CD8-positive, alpha-beta memory T cell (primary cell): ENCODE measurements around the gene POLR2F. TPM values are rescaled to one million over a fixed set of nuclear protein-coding genes. Genes with fewer than 3 reads are reported as not detected.
A peak's percentile ranks its signal among the peaks of the same experiment; 100 is the strongest.

Experiments used
- CTCF ChIA-PET: fragments of 350-600 bp; sonication (Branson Sonifier 250); formaldehyde crosslinking; loops from one replicate; lab custom pipeline; 2021; ENCODE audit warnings: antibody characterized with exemption; lab: Charles Lee
- POLR2A ChIA-PET: fragments of 350-600 bp; sonication (Branson Sonifier 250); formaldehyde crosslinking; loops from one replicate; lab custom pipeline; 2021; ENCODE audit warnings: antibody characterized with exemption; lab: Charles Lee
- DNase-seq, 5 donors: peaks; one replicate each; pipeline versions ENCODE4 v3.0.0 to v3.0.0-alpha.2; 2020 to 2022; ENCODE audit warnings: mixed read lengths in 1 of 5
- H3K27ac ChIP-seq: one replicate; pipeline ENCODE4 v1.7.0; 2013; ENCODE audit warnings: low read depth, mild to moderate bottlenecking, low read length, moderate library complexity
- H3K27me3 ChIP-seq: 2 replicates; pipeline ENCODE4 v1.7.0; 2013; ENCODE audit warnings: low read length, mild to moderate bottlenecking; ENCODE audit not compliant: insufficient read depth, poor library complexity, severe bottlenecking
- H3K36me3 ChIP-seq: 2 replicates; pipeline ENCODE4 v1.7.0; 2013; ENCODE audit warnings: mild to moderate bottlenecking, low read length, moderate library complexity; ENCODE audit not compliant: insufficient read depth
- H3K4me1 ChIP-seq: 2 replicates; pipeline ENCODE4 v1.7.0; 2013; ENCODE audit warnings: mild to moderate bottlenecking, low read length, moderate library complexity; ENCODE audit not compliant: insufficient read depth
- H3K4me3 ChIP-seq: 2 replicates; pipeline ENCODE4 v1.7.0; 2013; ENCODE audit warnings: mild to moderate bottlenecking, low read length
- H3K9me3 ChIP-seq: 2 replicates; pipeline ENCODE4 v1.7.0; 2013; ENCODE audit warnings: mild to moderate bottlenecking, low read length
- H3K27ac Mint-ChIP-seq, 8 donors: one replicate each; pipeline ENCODE4 v1.8.0; 2020 to 2021; ENCODE audit warnings: mixed read lengths in 8 of 8, mild to moderate bottlenecking in 6 of 8, inconsistent platforms in 3 of 8, moderate library complexity in 3 of 8
- H3K27me3 Mint-ChIP-seq, 2 donors: one replicate each; pipeline ENCODE4 v1.8.0; 2020 to 2021; ENCODE audit warnings: mixed read lengths in 2 of 2, mild to moderate bottlenecking in 1 of 2, moderate library complexity in 1 of 2
- H3K36me3 Mint-ChIP-seq, 3 donors: one replicate each; pipeline ENCODE4 v1.8.0; 2020 to 2021; ENCODE audit warnings: mixed read lengths in 3 of 3, inconsistent platforms in 1 of 3, mild to moderate bottlenecking in 1 of 3
- H3K4me1 Mint-ChIP-seq, 3 donors: one replicate each; pipeline ENCODE4 v1.8.0; 2020 to 2021; ENCODE audit warnings: mixed read lengths in 3 of 3, inconsistent platforms in 1 of 3, mild to moderate bottlenecking in 1 of 3
- H3K4me3 Mint-ChIP-seq, 7 donors: one replicate each; pipeline ENCODE4 v1.8.0; 2020 to 2021; ENCODE audit warnings: mixed read lengths in 7 of 7, mild to moderate bottlenecking in 6 of 7, moderate library complexity in 4 of 7, inconsistent platforms in 2 of 7
- H3K9me3 Mint-ChIP-seq, 5 donors: one replicate each; pipeline ENCODE4 v1.8.0; 2020 to 2022; ENCODE audit warnings: mixed read lengths in 5 of 5, mild to moderate bottlenecking in 3 of 5, moderate library complexity in 2 of 5, inconsistent platforms in 1 of 5
- polyA plus RNA-seq: library from polyadenylated mRNA; unstranded; fragments of 300-500 nt; fragmentation: Illumina TruSeq; gene quantifications from one replicate; pipeline ENCODE4 v1.2.3, GENCODE V29; 2021
- total RNA-seq, 2 experiments: library from RNA; stranded (reverse); gene quantifications; one replicate each; pipeline ENCODE4 v1.2.3, GENCODE V29; 2021

Gene POLR2F
- total and polyA plus RNA-seq, 3 experiments from 2014 or later = 140 to 167 (median 148) TPM

- H3K27me3 Mint-ChIP-seq = no peaks in the 10 kb centered on the region
- H3K36me3 Mint-ChIP-seq = peaks cover 0 to 15% (median 1%) of the 10 kb centered on the region in 3 donors
- Histone ChIP-seq H3K27me3 (no peaks in the 10 kb centered on the region), H3K4me3 (no peak overlapping the region), H3K36me3 (no peaks in the 10 kb centered on the region), H3K9me3 (no peaks in the 10 kb centered on the region), H3K27ac (no peak overlapping the region), H3K4me1 (no peaks in the 10 kb centered on the region)
- H3K4me3 Mint-ChIP-seq = no peak overlapping the region
- DNase-seq = no peak
- H3K9me3 Mint-ChIP-seq = no peaks in the 10 kb centered on the region
- H3K4me1 Mint-ChIP-seq = no peaks in the 10 kb centered on the region
- CTCF ChIA-PET = no interaction called here
- no peak overlapping the region for H3K27ac Mint-ChIP-seq
- POLR2A ChIA-PET = interaction anchor here (0.6 kb wide), 1 partner anchor 29 kb away, joined by 5 read pairs; no protein-coding TSS in a partner anchor
Measured at GRCh38 chr22:37986371-37986770, 32.9 kb downstream of the POLR2F start.

DNA sequence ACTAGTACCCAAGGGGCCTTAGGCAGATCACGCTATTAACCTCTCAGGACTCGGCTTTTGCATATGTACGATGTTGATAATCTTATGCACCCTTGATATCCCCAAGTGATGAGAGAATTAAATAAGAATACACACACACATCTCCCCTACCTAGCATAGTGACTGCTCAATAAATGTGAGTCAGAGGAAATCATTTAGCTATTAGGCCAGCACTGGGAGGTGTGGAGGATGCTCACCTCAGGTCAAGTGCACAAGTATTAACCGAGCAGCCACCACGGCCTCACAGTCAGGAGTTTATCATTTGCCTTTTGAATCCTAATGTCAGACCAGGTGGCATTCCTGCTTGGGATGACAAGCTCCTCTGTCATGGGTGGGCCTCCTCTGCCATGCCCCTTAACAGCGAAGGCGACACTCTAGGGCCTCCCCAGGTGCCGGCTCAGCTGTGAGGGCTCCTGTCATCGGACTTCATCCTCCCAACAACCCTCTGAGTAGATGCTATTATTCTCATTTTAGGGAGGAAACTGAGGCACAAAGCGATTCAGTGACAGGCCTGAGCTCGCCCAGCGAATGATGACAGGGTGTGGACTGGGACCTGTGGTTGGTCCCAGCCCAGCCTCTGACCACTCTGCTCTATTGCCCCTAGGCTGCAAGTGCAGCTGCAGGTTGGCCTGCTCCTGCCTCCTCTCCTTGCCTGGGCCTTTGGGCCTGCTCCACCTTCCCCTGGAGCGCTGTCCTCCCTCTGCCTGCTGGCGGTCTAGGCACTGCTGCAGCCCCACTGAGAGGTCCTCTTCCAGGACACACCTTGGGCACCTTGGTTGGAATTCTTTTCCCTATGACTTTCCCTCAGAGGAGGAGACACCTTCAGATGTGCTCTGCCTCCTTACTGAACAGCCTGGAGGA is 35.9 kb downstream of the POLR2F start:
- Mint-ChIP-seq H3K36me3 (peaks cover 0 to 8% (median 0%) of the 10 kb centered on the region in 3 donors), H3K9me3 (peaks cover 0 to 2% (median 0%) of the 10 kb centered on the region in 5 donors), H3K27me3 (no peaks in the 10 kb centered on the region), H3K27ac (peak overlapping the region in 4 of 8 donors; percentile 11 to 76 (median 22)), H3K4me1 (peaks cover 15 to 16% (median 15%) of the 10 kb centered on the region in 3 donors), H3K4me3 (no peak overlapping the region)
- ChIA-PET POLR2A (no interaction called here), CTCF (interaction anchor here (1.1 kb wide), 1 partner anchor 24 kb away, joined by 3 read pairs; no protein-coding TSS in a partner anchor)
- peaks cover 3% of the 10 kb centered on the region for H3K4me1 ChIP-seq
- no peaks in the 10 kb centered on the region for H3K27me3 ChIP-seq
- no peak for DNase-seq
- no peaks in the 10 kb centered on the region for H3K9me3 ChIP-seq
- no peaks in the 10 kb centered on the region for H3K36me3 ChIP-seq
- H3K27ac ChIP-seq = no peak overlapping the region
- no peak overlapping the region for H3K4me3 ChIP-seq

DNA sequence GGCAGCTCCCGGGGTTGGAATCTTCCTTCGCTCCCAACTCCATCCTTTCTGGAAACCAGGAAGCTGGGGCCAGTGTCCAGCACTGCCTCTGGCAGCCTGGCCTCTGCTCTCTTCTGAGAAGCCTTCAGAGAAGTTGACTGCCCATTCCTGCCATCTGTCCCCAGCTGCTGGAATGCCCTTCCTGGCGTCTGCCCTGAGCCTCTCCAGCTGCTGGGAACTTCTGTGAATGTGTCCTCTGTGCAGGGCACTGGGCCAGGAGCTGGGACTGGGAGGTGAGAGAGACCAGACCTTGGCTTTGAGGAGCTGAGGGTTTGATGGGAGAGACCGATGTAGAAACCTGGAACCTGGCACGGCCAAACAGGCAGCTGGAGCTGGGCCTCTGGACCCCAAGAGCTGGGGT is 36.8 kb downstream of the POLR2F start:
- DNase-seq = no peak
- no peak overlapping the region for H3K4me3 Mint-ChIP-seq
- peaks cover 21 to 23% (median 22%) of the 10 kb centered on the region in 3 donors for H3K4me1 Mint-ChIP-seq
- H3K27ac ChIP-seq = no peak overlapping the region
- H3K4me1 ChIP-seq = peaks cover 11% of the 10 kb centered on the region
- POLR2A ChIA-PET = no interaction called here
- peaks cover 0 to 7% (median 0%) of the 10 kb centered on the region in 3 donors for H3K36me3 Mint-ChIP-seq
- no peak overlapping the region for H3K4me3 ChIP-seq
- no peaks in the 10 kb centered on the region for H3K27me3 ChIP-seq
- CTCF ChIA-PET = interaction anchor here (1.1 kb wide), 1 partner anchor 25 kb away, joined by 3 read pairs; no protein-coding TSS in a partner anchor
- no peaks in the 10 kb centered on the region for H3K9me3 ChIP-seq
- no peaks in the 10 kb centered on the region for H3K27me3 Mint-ChIP-seq
- no peak overlapping the region for H3K27ac Mint-ChIP-seq
- no peaks in the 10 kb centered on the region for H3K36me3 ChIP-seq
- peaks cover 0 to 2% (median 0%) of the 10 kb centered on the region in 5 donors for H3K9me3 Mint-ChIP-seq

DNA sequence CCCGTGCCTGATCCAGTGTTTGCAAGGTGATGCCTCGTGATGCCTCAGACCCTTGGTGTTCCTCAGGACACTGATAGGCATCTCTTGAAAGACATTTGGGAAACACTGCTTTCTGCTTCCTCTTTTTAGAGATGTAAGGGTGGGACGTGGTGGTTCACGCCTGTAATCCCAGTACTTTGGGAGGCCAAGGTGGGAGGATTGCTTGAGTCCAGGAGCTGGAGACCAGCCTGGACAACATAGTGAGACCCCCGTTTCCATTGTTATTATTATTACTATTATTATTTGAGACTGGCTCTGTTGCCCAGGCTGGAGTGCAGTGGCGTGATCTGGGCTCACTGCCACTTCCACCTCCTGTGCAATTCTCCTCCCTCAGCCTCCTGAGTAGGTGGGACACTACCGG is 37.4 kb downstream of the POLR2F start:
- H3K9me3 Mint-ChIP-seq = peaks cover 0 to 2% (median 0%) of the 10 kb centered on the region in 5 donors
- Histone ChIP-seq H3K9me3 (no peaks in the 10 kb centered on the region), H3K27me3 (no peaks in the 10 kb centered on the region), H3K27ac (no peak overlapping the region), H3K4me3 (no peak overlapping the region), H3K36me3 (no peaks in the 10 kb centered on the region), H3K4me1 (peaks cover 17% of the 10 kb centered on the region)
- H3K36me3 Mint-ChIP-seq = peaks cover 0 to 4% (median 0%) of the 10 kb centered on the region in 3 donors
- H3K27me3 Mint-ChIP-seq = no peaks in the 10 kb centered on the region
- DNase-seq = no peak
- no peak overlapping the region for H3K4me3 Mint-ChIP-seq
- ChIA-PET CTCF (no interaction called here), POLR2A (no interaction called here)
- H3K4me1 Mint-ChIP-seq = peaks cover 27 to 28% (median 28%) of the 10 kb centered on the region in 3 donors
- H3K27ac Mint-ChIP-seq = peak overlapping the region in 1 of 8 donors; percentile 47

- H3K9me3 ChIP-seq = no peaks in the 10 kb centered on the region
- H3K27me3 Mint-ChIP-seq = no peaks in the 10 kb centered on the region
Measured at GRCh38 chr22:37991731-37992442, 38.4 kb downstream of the POLR2F start.

DNA sequence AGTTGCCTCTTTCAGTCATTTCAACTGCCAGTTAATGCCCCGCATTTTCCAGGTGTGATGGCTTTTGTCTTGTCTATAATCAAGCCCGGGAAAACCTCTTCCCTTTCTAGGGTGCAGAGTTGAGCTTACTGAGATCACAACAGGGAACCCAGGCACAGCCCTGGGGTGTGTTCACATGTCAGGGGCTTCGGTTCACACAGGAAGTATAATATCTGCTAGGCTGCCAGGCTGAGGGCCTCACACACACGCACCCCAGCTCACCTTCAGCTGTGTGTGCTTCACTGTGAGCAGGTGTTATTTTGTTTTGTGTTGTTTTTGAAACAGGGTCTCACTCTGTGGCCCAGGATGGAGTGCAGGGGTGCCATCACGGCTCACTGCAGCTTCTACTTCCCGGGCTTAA is 40.5 kb downstream of the POLR2F start:
- Histone ChIP-seq H3K4me3 (no peak overlapping the region), H3K4me1 (peaks cover 38% of the 10 kb centered on the region), H3K36me3 (no peaks in the 10 kb centered on the region), H3K27ac (no peak overlapping the region), H3K9me3 (no peaks in the 10 kb centered on the region), H3K27me3 (no peaks in the 10 kb centered on the region)
- POLR2A ChIA-PET = interaction anchor here (1.3 kb wide), 1 partner anchor 12 kb away, joined by 3 read pairs; no protein-coding TSS in a partner anchor
- peak overlapping the region in 6 of 7 donors; percentile 48 to 77 (median 64) for H3K4me3 Mint-ChIP-seq
- CTCF ChIA-PET = interaction anchor here (0.9 to 1.3 kb wide), 2 partner anchors 58 to 688 kb away, joined by 3 to 6 read pairs; partner anchors contain the start of gene TOMM22
- H3K4me1 Mint-ChIP-seq = peaks cover 46 to 51% (median 48%) of the 10 kb centered on the region in 3 donors
- H3K36me3 Mint-ChIP-seq = no peaks in the 10 kb centered on the region
- peak in 3 of 5 donors; percentile 29 to 46 (median 43) for DNase-seq
- H3K27ac Mint-ChIP-seq = peak overlapping the region; percentile 84 to 99 (median 93)
- no peaks in the 10 kb centered on the region for H3K27me3 Mint-ChIP-seq
- peaks cover 0 to 2% (median 0%) of the 10 kb centered on the region in 5 donors for H3K9me3 Mint-ChIP-seq

More at GRCh38 chr22:37991731-37992442, 38.4 kb downstream of the POLR2F start:
- peaks cover 35 to 38% (median 37%) of the 10 kb centered on the region in 3 donors for H3K4me1 Mint-ChIP-seq
- H3K36me3 Mint-ChIP-seq = peaks cover 0 to 3% (median 0%) of the 10 kb centered on the region in 3 donors
- H3K4me1 ChIP-seq = peaks cover 27% of the 10 kb centered on the region
- no peak for DNase-seq
- ChIA-PET CTCF (no interaction called here), POLR2A (no interaction called here)
- H3K27me3 ChIP-seq = no peaks in the 10 kb centered on the region
- no peak overlapping the region for H3K27ac ChIP-seq
- H3K4me3 Mint-ChIP-seq = no peak overlapping the region
- no peaks in the 10 kb centered on the region for H3K36me3 ChIP-seq
- peak overlapping the region in 4 of 8 donors; percentile 32 to 71 (median 49) for H3K27ac Mint-ChIP-seq
- H3K4me3 ChIP-seq = no peak overlapping the region
- H3K9me3 Mint-ChIP-seq = peaks cover 0 to 2% (median 0%) of the 10 kb centered on the region in 5 donors

- H3K9me3 ChIP-seq = no peaks in the 10 kb centered on the region
- Mint-ChIP-seq H3K4me1 (peaks cover 46 to 56% (median 48%) of the 10 kb centered on the region in 3 donors), H3K27me3 (no peaks in the 10 kb centered on the region)
Measured at GRCh38 chr22:37994982-37995381, 41.5 kb downstream of the POLR2F start.

More at GRCh38 chr22:37994982-37995381, 41.5 kb downstream of the POLR2F start:
- Histone ChIP-seq H3K27me3 (no peaks in the 10 kb centered on the region), H3K4me1 (peaks cover 38% of the 10 kb centered on the region), H3K4me3 (no peak overlapping the region), H3K27ac (peak overlapping the region; percentile 16), H3K36me3 (no peaks in the 10 kb centered on the region)
- POLR2A ChIA-PET = interaction anchor here (0.6 kb wide), 1 partner anchor 16 kb away, joined by 3 read pairs; no protein-coding TSS in a partner anchor
- H3K9me3 Mint-ChIP-seq = peaks cover 0 to 2% (median 0%) of the 10 kb centered on the region in 5 donors
- CTCF ChIA-PET = interaction anchor here (1.3 kb wide), 1 partner anchor 57 kb away, joined by 6 read pairs; no protein-coding TSS in a partner anchor
- no peaks in the 10 kb centered on the region for H3K36me3 Mint-ChIP-seq
- H3K27ac Mint-ChIP-seq = peak overlapping the region; percentile 68 to 97 (median 86)
- DNase-seq = no peak
- peak overlapping the region in 3 of 7 donors; percentile 20 to 55 (median 34) for H3K4me3 Mint-ChIP-seq
